OCI-LY1 (cell line): Measurements from ENCODE around the gene SESN1.

Experiments
- CTCF ChIP-seq: fragments of 200-600 bp; sonication (generic), shearing (Covaris generic); IDR thresholded peaks from 2 replicates; pipeline ENCODE4 v1.5.1; 2017; ENCODE audit warnings: mild to moderate bottlenecking, antibody characterized with exemption, low read length, moderate library complexity, mixed read lengths
- EZH2 ChIP-seq: fragments of 200-600 bp; sonication (generic), shearing (Covaris generic); IDR thresholded peaks from 2 replicates; pipeline ENCODE4 v1.8.0; 2017; ENCODE audit warnings: borderline replicate concordance, mixed run types, mild to moderate bottlenecking, antibody characterized with exemption, low read length, moderate library complexity, mixed read lengths

- TF ChIP-seq CTCF (no peak), EZH2 (no peak)
Measured at GRCh38 chr6:109019911-109020310, 74.7 kb downstream of the SESN1 start.
